HUDEP-2 (cell line): ENCODE measurements around the gene FANCD2OS.

Experiments
- DNase-seq, 76 experiments: peaks; one replicate each; lab custom pipeline; 2025; ENCODE audit not compliant: unreplicated experiment in 76 of 76; lab: John Stamatoyannopoulos, UW

Gene FANCD2OS, protein sequence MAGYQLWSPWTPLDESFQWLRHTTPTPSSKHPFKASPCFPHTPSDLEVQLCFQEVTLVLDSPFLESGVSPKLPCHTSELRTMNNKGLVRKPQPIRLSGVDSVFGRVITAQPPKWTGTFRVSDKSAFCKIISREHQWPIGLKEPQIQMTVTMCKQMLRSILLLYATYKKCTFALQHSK

DNA sequence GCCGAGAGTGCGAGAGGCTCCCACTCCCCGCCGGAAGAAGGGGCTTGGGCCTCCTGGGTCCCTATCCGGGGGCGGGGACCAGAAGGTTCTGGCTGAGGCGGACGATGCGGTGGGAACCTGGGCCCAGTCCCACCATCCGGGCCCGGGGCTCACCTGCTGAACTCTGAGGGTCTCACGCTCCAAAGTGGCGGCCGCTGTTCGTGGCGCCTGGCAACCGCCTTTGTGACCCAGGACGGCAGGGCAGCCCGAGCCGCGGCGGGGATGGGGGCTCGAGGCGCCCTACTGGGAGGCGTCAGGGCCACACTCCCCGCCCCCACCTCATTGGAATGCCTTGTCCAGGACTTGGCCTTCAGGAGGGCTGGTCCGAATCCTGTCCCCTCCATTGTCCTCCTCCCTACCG, at the start of gene FANCD2OS:
Gene FANCD2OS (minus strand): TSS at position 165 of the 400 bp plus-strand sequence. CDS start 3,481 bp downstream, outside the sequence.
- peak in 1 of 76 experiments; percentile 4 for DNase-seq

DNA sequence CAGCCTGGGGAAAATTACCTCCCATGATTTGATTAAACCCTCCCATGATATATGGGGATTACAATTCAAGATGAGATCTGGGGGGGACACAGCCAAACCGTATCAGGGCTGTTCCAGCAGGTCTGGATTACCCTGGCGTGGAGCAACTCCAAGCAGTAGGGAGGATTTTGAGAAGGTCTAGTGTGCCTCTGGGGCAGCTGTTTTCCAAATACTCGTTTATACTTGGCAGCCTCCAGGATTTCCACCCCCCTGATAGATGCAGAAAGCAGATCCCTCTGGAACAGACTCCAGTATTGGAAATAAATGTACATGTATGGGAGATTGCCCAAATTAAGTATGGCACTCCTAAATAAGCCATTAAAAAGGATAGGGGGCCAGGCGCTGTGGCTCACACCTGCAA, 49.0 kb upstream of the FANCD2OS start:
- no peak for DNase-seq

DNA sequence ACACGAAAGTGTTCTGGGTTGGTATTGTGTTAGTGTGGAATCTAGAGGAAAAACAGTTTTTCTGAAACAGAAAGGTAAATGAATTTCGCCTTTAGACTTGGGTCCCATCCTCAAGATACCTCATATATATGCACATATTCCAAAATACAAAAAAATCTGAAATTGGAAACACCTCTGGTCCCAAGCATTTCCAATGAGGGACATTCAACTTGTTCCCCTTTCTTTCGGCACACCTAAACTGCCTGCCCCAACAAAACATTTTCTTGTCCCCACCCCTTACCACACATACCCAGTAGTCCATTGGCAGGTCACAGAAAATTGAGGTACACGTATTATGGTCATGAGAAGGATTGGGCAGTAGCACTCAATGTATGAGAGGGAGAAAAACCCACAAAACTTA, 47.6 kb upstream of the FANCD2OS start:
- DNase-seq: no peak

DNA sequence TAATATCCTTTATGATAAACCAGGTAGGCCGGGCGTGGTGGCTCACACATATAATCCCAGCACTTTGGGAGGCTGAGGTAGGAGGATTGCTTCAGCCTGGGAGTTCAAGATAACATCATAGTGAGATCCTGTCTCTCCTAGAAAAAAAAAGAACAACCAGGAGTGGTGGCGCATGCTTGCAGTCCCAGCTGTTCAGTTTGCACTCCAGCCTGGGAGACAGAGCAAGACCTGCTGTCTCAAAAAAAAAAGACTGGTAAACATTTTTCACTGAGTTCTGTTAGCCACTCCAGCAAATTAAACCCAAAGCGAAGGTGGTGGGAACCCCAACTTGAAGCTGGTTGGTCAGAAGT, 47.0 kb upstream of the FANCD2OS start:
- DNase-seq: no peak

DNA sequence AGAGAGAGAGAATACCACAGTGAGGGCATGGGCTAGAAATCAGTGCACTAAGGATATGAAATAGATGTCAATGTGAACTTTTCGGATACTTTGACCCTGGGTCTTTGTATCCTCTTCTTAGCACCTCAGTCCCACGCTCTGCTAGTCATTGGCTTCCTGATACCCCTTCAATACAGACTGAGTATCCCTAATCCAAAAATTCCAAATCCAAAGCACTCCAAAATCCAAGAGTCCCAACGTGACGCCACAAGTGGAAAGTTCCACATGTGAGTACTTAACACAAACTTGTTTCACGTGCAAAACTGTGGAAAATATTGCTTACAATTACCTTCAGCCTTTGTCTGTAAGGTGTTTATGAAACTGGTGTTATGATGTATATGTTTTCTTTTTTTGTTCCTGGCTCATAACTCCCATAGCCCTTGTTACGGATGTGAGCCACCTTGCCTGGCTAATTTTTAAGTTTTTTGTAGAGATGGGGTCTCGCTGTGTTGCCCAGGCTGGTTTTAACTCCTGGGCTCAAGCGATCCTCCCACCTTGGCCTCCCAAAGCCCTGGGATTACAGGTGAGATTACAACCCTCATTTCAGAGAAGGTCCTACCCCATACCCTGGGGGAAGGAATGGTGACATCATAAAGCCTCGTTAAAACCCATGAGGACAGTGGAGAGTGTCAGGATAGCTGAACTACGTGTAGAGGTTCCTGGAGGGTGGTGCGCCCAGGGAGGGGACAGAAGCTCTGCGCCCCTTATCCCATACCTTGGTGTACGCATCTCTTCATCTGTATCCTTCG, 46.5 kb upstream of the FANCD2OS start:
- no peak for DNase-seq

DNA sequence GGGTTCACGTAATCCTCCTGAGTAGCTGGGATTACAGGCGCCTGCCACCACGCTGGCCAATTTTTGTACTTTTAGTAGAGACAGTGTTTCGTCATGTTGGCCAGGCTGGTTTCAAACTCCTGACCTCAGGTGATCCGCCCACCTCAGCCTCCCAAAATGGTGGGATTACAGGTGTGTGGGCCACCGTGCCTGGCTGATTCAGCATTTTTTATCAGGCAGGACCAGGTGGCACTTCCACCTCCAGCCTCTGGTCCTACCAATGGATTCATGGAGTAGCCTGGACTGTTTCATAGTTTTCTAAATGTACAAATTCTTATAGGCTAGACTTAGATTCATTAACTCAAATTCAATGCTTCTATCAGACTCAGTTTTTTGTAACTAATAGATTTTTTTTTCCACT, 42.9 kb upstream of the FANCD2OS start:
- DNase-seq: no peak

DNA sequence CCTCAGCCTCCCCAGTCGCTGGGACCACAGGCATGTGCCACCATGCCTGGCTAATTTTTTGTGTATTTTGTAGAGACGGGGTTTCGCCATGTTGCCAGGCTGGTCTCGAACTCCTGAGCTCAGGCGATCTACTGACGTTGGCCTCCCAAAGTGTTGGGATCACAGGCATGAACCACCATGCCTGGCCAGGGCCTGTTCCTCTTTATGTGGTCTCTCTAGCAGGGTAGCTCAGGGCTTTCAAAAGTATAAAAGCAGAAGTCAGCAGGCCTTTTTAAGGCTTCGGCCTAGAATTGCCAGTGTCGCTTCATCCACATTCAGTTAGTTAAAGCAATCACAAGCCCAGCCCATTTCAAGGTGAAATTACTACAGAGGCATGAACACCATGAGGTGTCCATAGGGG, 41.2 kb upstream of the FANCD2OS start:
- DNase-seq: no peak

DNA sequence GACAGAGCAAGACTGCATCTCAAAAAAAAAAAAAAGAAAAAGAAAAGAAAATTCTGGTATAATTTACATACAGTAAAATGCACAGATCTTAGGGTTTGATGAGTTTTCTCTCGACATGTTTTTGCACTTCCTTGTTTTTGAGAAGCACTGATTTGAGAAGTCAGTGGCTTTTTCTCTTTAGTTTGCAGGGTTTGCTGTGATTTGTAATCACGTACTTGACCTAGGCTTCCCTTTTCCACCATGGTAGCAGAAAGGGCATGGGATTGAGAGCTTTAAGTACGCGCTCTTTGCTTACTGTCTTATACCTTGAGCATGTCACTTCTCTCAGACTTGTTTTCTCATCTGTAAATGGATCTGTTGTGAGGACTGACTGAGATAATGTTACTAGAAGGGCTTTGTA, 37.6 kb upstream of the FANCD2OS start:
- DNase-seq: no peak

DNA sequence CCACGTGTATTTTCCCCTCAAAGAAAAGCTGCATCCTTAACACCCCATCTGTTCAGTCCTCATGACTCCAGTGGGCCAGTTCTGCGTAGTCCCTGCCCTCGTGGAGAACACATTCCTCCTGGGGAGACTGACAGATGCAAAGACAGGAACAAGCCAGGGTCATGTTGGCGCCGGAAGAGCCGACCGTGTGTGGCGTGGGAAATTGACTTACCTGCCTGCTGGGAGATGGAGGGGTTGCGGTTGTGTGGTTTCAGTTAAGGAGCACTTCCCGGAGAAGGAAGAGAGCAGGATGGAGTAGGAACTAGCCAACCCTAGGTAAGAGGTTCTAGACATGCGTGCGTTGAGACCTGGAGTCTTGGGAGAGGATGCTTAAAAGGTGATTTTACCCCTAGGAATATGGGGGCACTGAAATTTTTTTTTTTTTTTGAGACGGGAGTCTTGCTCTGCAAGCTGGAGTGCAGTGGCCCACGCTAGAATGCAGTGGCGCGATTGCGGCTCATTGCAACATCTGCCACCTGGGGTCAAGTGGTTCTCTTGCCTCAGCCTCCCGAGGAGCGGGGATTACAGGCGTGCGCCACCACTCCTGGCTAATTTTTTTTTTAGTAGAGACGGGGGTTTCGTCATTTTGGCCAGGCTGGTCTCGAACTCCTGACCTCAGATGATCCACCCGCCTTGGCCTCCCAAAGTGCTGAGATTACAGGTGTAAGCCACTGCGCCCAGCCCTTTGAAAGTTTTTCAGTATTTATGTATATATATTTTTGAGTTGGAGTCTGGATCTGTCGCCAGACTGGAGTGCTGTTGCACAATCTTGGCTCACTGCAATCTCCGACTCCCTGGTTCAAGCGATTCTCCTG, 34.9 kb upstream of the FANCD2OS start:
- DNase-seq: no peak

DNA sequence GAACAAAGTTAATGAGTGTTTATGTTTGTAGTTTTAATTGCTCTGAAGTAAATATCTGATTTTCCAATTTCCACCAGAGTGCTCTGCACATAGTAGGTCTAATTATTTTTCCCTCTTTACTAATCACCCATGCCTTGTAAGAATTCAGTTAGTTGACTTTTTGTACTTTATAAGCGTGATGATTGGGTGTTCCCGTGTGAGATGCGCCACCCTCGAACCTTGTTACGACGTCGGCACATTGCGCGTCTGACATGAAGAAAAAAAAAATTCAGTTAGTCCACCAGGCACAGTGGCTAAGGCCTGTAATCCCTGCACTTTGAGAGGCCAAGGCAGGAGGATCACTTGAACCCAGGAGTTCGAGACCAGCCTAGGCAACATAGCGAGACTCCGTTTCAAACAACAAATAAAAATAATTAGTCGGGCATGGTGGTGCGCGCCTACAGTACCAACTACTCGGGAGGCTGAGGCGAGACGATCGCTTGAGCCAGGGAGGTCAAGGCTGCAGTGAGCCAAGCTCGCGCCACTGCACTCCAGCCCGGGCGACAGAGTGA, 33.0 kb upstream of the FANCD2OS start:
- DNase-seq: peak in 1 of 76 experiments; percentile 52

DNA sequence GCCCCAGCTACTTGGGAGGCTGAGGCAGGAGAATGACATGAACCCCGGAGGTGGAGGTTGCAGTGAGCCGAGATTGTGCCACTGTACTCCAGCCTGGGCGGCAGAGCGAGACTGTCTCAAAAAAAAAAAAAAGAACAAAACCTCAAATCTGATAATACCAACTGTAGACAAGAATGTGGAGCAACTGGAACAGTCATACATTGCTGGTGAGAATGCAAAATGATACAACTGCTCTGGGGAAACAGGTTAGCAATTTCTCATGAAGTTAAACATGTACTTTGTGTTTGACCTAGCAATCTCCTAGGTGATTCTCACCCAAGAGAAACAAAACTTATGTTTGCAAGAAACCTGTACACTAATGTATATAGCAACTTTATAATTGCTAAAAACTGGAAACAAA, 29.1 kb upstream of the FANCD2OS start:
- peak in 23 of 76 experiments; percentile 6 to 68 (median 20) for DNase-seq

DNA sequence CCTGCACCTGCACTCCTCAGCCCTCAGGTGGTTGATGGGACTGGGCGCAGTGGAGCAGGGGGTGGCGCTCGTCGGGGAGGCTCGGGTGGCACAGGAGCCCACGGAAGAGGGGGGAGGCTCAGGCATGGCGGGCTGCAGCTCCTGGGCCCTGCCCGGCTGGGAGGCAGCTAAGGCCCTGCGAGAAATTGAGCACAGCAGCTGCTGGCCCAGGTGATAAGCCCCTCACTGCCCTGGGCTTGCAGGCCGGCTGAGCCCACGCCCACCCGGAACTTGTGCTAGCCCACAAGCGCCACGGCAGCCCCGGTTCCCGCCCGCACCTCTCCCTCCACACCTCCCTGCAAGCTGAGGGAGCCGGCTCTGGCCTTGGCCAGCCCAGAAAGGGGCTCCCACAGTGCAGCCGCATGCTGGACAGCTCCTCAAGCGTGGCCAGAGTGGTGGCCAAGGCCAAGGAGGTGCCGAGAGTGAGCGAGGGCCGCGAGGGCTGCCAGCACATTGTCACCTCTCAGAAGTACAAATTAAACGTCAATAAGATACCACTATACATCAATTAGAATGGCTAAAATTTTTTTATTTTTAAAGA, 28.5 kb upstream of the FANCD2OS start:
- DNase-seq: no peak

DNA sequence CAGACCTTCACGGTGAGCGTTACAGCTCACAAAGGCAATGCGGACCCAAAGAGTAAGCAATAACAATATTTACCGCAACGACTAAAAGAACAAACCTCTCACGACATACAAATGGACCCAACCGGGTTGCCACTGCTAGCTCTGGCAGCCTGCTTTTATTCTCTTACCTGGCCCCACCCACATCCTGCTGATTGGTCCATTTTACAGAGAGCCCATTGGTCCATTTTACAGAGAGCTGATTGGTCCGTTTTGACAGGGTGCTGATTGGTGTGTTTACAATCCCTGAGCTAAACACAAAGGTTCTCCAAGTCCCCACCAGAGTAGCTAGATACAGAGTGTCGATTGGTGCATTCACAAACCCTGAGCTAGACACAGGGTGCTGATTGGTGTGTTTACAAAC, 27.8 kb upstream of the FANCD2OS start:
- peak in 1 of 76 experiments; percentile 11 for DNase-seq

DNA sequence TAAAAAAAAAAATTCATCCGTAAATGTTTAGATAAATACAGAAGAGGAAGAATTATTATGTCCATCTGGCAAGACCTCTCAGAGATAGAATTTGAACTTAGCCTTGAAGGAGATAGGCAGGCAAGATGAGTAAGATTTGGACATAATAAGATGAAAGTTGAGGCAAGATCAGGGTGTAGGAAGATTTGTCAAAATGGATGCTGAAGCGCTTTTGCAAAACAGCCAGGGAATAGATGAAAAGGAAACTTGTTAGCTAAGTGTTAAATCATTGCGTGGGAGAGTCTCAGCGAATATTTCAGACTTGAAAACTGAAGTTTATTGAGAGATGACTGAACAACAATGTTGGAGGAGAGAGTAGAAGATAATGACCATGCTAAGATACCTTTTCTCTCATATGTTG, 14.7 kb upstream of the FANCD2OS start:
- no peak for DNase-seq

DNA sequence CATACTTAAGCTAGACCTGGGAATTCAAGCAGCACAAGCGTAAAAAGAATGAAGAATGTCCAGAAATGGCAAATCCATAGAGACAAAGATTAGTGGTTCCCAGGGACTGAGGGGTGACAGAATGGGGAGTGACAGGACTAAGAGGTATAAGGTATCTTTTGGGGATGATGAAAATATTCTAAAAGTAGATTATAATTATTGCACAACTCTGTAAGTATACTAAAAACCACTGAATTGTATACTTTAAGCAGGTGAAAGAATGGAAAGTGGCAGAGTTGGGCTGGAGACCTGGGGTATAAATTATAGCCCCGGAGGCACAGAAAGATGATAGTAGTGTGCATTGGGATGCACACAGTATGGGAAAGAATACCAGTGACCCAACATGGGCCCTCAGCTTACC, 13.0 kb upstream of the FANCD2OS start:
- DNase-seq: no peak

DNA sequence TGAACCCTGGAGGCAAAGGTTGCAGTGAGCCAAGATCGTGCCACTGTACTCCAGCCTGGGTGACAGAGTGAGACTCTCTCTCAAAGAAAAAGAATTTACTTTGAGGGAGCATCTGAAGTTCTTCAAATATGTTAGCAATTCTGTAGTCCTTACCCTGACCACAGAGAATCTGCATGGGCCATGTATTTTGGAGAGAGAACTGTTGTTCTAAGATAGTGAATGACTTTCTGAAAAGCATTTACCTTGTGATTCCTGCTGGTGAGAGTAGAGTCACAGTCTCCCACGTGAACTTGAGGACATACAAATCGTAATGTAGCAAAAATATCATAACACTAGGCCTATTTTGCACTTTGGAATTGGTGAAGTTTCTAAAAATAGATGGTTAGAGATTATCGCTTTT, 11.3 kb upstream of the FANCD2OS start:
- DNase-seq: no peak

DNA sequence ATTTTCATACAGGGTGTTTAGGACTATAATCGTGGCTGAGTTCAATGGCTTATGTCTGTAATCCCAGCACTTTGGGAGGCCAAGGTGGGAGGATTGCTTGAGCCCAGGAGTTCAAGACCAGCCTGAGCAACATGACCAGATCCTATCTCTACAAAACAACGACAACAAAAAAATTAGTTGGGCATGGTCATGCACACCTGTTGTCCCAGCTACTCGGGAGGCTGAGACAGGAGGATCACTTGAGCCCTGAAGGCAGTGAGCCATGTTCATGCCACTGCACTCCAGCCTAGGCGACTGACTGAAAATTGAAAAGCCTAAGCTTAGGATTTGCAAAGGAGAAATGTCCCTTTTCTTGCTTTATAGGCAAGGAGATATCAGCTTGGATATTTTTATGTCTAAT, 8.9 kb upstream of the FANCD2OS start:
- no peak for DNase-seq

DNA sequence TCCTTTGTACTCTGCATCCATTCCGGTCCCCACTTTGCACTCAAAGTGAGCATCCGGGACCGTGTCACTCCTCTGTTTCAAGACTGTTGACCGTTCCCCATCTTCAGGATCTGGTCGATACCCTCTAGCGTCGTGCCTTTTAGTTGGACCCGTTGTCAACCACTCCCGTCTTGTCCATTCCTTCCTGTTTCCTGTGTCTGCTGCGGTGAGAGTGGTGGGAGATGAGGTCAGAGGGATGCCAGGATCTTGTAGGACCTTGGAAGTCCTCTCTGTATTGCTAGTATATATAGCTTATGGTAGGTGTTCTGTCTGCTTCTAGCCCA, 8.0 kb upstream of the FANCD2OS start:
- peak in 7 of 76 experiments; percentile 10 to 55 (median 16) for DNase-seq

DNA sequence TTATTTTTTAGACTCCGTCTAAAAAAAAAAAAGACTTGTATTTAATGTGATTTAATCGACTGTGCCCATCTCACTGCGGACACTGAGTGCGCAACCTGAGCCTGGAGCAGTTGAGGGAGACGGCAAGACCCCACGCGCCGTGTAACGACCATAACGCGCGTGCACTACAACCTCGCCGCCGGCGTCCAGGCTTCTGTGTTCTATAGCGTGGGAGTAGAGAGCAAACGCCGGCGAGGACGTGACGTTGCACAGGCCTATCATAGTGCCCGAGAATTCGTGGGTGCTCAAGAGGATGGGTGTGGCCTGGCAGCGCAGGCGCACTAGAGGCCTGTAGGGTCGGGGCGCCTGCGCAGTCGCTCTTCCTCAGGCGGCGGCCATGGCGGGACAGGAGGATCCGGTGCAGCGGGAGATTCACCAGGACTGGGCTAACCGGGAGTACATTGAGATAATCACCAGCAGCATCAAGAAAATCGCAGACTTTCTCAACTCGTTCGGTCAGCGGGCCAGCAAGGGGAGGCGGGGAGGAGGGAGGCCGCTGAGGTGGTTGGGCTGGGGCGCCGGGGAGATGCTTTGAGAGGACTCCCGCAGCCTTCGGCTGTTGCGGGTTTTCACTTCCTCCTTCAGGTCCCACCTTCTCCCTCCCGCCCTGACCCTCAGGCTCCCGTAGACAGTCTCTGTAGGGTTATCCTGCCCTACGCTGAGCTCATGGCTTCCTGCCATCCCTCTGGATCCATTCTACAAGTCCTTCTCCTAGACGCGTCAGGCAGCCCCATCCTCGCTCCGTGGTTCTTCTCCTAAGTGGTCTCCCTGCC, 7.5 kb upstream of the FANCD2OS start, which contains the start of gene BRK1:
Gene BRK1 (plus strand): TSS at position 350 of the 812 bp plus-strand sequence. CDS start 27 bp downstream, at position 377.
- peak; percentile 39 to 94 (median 88) for DNase-seq

DNA sequence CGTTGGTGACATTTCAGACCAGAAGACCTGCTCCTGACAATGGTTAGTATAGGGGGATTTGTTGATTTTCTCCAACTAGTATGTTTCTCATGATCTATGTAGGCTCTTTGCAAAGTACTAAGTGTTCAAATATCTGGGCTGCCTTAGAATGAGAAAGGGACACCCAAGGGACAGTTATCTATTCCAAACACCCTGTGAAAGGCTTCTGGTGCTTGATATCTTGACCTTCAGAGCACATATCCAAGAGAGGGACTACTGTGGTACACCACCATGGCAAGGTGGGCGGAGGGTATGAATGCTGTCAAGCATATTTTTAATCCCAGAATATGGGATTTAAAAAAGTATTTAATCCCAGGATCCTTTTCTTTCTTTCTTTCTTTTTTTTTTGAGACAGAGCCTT, 1.1 kb downstream of the FANCD2OS start:
- peak in 35 of 76 experiments; percentile 1 to 56 (median 15) for DNase-seq
